ENCODE results near the gene SEMA6D.
"Not testable (repeated sequence)": the region's sequence is repeated elsewhere in the genome, so short reads cannot be mapped to it uniquely, and the experiment has no call there.

The SEMA6D gene

GRCh38 chr15:47728886-47729285 lies 11.6 kb downstream of the SEMA6D start:
- H3K36me3 ChIP-seq (ENCODE audit: control insufficient read depth, insufficient read depth, low read length), result no peaks in the 10 kb centered on the region
- no peak for TF ChIP-seq CTCF (IDR thresholded peaks at IDR 0.05; ENCODE audit: insufficient read depth, low read length, poor library complexity, severe bottlenecking)
- DNase-seq (ENCODE audit: extremely low read depth, insufficient read length), result no peak
- H3K27me3 ChIP-seq (replicated peaks; ENCODE audit: control insufficient read depth, insufficient read depth, low read length), result no peaks in the 10 kb centered on the region; the same call in 1 of the 2 replicates
- no peak overlapping the region for H3K4me3 ChIP-seq (replicated peaks; ENCODE audit: low read depth, low read length)

GRCh38 chr15:47731230-47731629 lies 13.9 kb downstream of the SEMA6D start:
- TF ChIP-seq CTCF (IDR thresholded peaks at IDR 0.05; ENCODE audit: insufficient read depth, low read length, poor library complexity, severe bottlenecking), result no peak
- Histone ChIP-seq H3K27me3 (replicated peaks; ENCODE audit: control insufficient read depth, insufficient read depth, low read length) (no peaks in the 10 kb centered on the region; the same call in 1 of the 2 replicates), H3K36me3 (ENCODE audit: control insufficient read depth, insufficient read depth, low read length) (no peaks in the 10 kb centered on the region), H3K4me3 (replicated peaks; ENCODE audit: low read depth, low read length) (no peak overlapping the region)
- no peak for DNase-seq (ENCODE audit: extremely low read depth, insufficient read length)

GRCh38 chr15:47732248-47732647 lies 14.9 kb downstream of the SEMA6D start:
- DNase-seq (ENCODE audit: extremely low read depth, insufficient read length), result no peak
- TF ChIP-seq CTCF (IDR thresholded peaks at IDR 0.05; ENCODE audit: insufficient read depth, low read length, poor library complexity, severe bottlenecking), result no peak
- no peak overlapping the region for H3K4me3 ChIP-seq (replicated peaks; ENCODE audit: low read depth, low read length)
- no peaks in the 10 kb centered on the region; the same call in 1 of the 2 replicates for H3K27me3 ChIP-seq (replicated peaks; ENCODE audit: control insufficient read depth, insufficient read depth, low read length)
- H3K36me3 ChIP-seq (ENCODE audit: control insufficient read depth, insufficient read depth, low read length), result no peaks in the 10 kb centered on the region

- Histone ChIP-seq H3K36me3 (ENCODE audit: control insufficient read depth, insufficient read depth, low read length) (no peaks in the 10 kb centered on the region), H3K27me3 (replicated peaks; ENCODE audit: control insufficient read depth, insufficient read depth, low read length) (no peaks in the 10 kb centered on the region), H3K4me3 (replicated peaks; ENCODE audit: low read depth, low read length) (no peak overlapping the region)
- TF ChIP-seq CTCF (IDR thresholded peaks at IDR 0.05; ENCODE audit: insufficient read depth, low read length, poor library complexity, severe bottlenecking), result no peak
- no peak for DNase-seq (ENCODE audit: extremely low read depth, insufficient read length)
Observed at GRCh38 chr15:47733085-47733484, 15.8 kb downstream of the SEMA6D start.

GRCh38 chr15:47736143-47736786 lies 19.0 kb downstream of the SEMA6D start:
- no peaks in the 10 kb centered on the region for H3K36me3 ChIP-seq (ENCODE audit: control insufficient read depth, insufficient read depth, low read length)
- no peak overlapping the region for H3K4me3 ChIP-seq (replicated peaks; ENCODE audit: low read depth, low read length)
- H3K27me3 ChIP-seq (replicated peaks; ENCODE audit: control insufficient read depth, insufficient read depth, low read length), result no peaks in the 10 kb centered on the region
- TF ChIP-seq CTCF (IDR thresholded peaks at IDR 0.05; ENCODE audit: insufficient read depth, low read length, poor library complexity, severe bottlenecking), result no peak
- DNase-seq (ENCODE audit: extremely low read depth, insufficient read length), result no peak

GRCh38 chr15:47737477-47737876 lies 20.2 kb downstream of the SEMA6D start:
- H3K4me3 ChIP-seq (replicated peaks; ENCODE audit: low read depth, low read length), result no peak overlapping the region
- no peaks in the 10 kb centered on the region for H3K27me3 ChIP-seq (replicated peaks; ENCODE audit: control insufficient read depth, insufficient read depth, low read length)
- no peak for TF ChIP-seq CTCF (IDR thresholded peaks at IDR 0.05; ENCODE audit: insufficient read depth, low read length, poor library complexity, severe bottlenecking)
- no peak for DNase-seq (ENCODE audit: extremely low read depth, insufficient read length)
- H3K36me3 ChIP-seq (ENCODE audit: control insufficient read depth, insufficient read depth, low read length), result no peaks in the 10 kb centered on the region

GRCh38 chr15:47738144-47738825 lies 21.0 kb downstream of the SEMA6D start:
- not testable (repeated sequence) for H3K4me3 ChIP-seq (replicated peaks; ENCODE audit: low read depth, low read length); H3K27me3 ChIP-seq (replicated peaks; ENCODE audit: control insufficient read depth, insufficient read depth, low read length); H3K36me3 ChIP-seq (ENCODE audit: control insufficient read depth, insufficient read depth, low read length); DNase-seq (ENCODE audit: extremely low read depth, insufficient read length)
